GM12865 (cell line): ENCODE measurements around the gene SLC6A6.

Experiments
- DNase-seq: peaks from one replicate; pipeline ENCODE4 v3.0.0; 2010; ENCODE audit warnings: low read depth
- H3K4me3 ChIP-seq: 2 replicates; pipeline ENCODE4 v1.5.1; 2011; ENCODE audit warnings: mild to moderate bottlenecking, low read depth, low read length, control low read depth
- CTCF ChIP-seq: IDR thresholded peaks from 2 replicates; pipeline ENCODE4 v1.5.1; 2011; ENCODE audit warnings: low read length, control low read depth, low read depth, inconsistent platforms; ENCODE audit not compliant: insufficient read depth; ENCODE audit errors: missing control alignments

Gene SLC6A6

GRCh38 chr3:14516738-14517345 is 114.4 kb downstream of the SLC6A6 start:
- H3K4me3 ChIP-seq: no peak overlapping the region
- TF ChIP-seq CTCF: no peak
- DNase-seq: no peak

GRCh38 chr3:14517601-14518431 is 115.4 kb downstream of the SLC6A6 start:
- no peak for TF ChIP-seq CTCF
- no peak for DNase-seq
- H3K4me3 ChIP-seq: no peak overlapping the region

GRCh38 chr3:14518432-14518802 is 116.0 kb downstream of the SLC6A6 start:
- no peak for TF ChIP-seq CTCF
- DNase-seq: no peak
- H3K4me3 ChIP-seq: no peak overlapping the region

- no peak for TF ChIP-seq CTCF
- no peak overlapping the region for H3K4me3 ChIP-seq
- DNase-seq: no peak
Measured at GRCh38 chr3:14518893-14519292, 116.5 kb downstream of the SLC6A6 start.

GRCh38 chr3:14519406-14519805 is 117.0 kb downstream of the SLC6A6 start:
- H3K4me3 ChIP-seq: no peak overlapping the region
- no peak for DNase-seq
- no peak for TF ChIP-seq CTCF

- no peak for DNase-seq
- no peak overlapping the region for H3K4me3 ChIP-seq
- TF ChIP-seq CTCF: no peak
Measured at GRCh38 chr3:14520149-14520548, 117.7 kb downstream of the SLC6A6 start.

GRCh38 chr3:14520967-14521366 is 118.6 kb downstream of the SLC6A6 start:
- DNase-seq: no peak
- no peak overlapping the region for H3K4me3 ChIP-seq
- TF ChIP-seq CTCF: no peak
